Lower lobe of right lung (tissue), 2 donors: ENCODE results near the gene AMN. TPM values are rescaled to one million over a fixed set of nuclear protein-coding genes. Genes with fewer than 3 reads are reported as not detected.

Source experiments
- ATAC-seq, 2 donors: fragments of 200-7000 bp; cut with Tn5 transposase; one replicate each; pipeline ENCODE4 v1.9.1; 2020 to 2022; ENCODE audit warnings: mild to moderate bottlenecking in 2 of 2, moderate library complexity in 2 of 2
- DNase-seq: peaks from one replicate; pipeline ENCODE4 v3.0.0-alpha.2; 2020
- H3K27ac ChIP-seq: fragments of 200-600 bp; one replicate; pipeline ENCODE4 v1.8.0; 2022
- H3K27me3 ChIP-seq: fragments of 200-600 bp; one replicate; pipeline ENCODE4 v1.8.0; 2022; ENCODE audit warnings: low read depth
- H3K36me3 ChIP-seq: fragments of 200-600 bp; one replicate; pipeline ENCODE4 v1.8.0; 2022; ENCODE audit warnings: mild to moderate bottlenecking
- H3K4me1 ChIP-seq: fragments of 200-600 bp; one replicate; pipeline ENCODE4 v1.8.0; 2022
- H3K4me3 ChIP-seq: fragments of 200-600 bp; one replicate; pipeline ENCODE4 v1.8.0; 2022; ENCODE audit warnings: mild to moderate bottlenecking
- H3K9me3 ChIP-seq: fragments of 200-600 bp; one replicate; pipeline ENCODE4 v1.8.0; 2022
- intact Hi-C: fragments of 100-400 bp; cut with DNase I; formaldehyde crosslinking; loops from one replicate; pipeline ENCODE4 v1.11.0; 2022
- total RNA-seq: library from RNA; stranded (reverse); fragmentation: NEBNext Ultra II Directional; extraction: Animal tissue kit (Norgen Biotek cat#: 25700); gene quantifications from one replicate; pipeline ENCODE4 v1.2.1, GENCODE V29; 2021
- TF ChIP-seq, protein P1 (sequence below): fragments of 200-600 bp; IDR thresholded peaks from one replicate; pipeline ENCODE4 v1.8.0; 2022; ENCODE audit warnings: antibody characterized with exemption, mild to moderate bottlenecking
- donor health status: DM: no; HTN: yes; CAD: no; lungs with severe emphysema.

Gene AMN
- total RNA-seq, 1 donor from 2014 or later, result 13.7 TPM

DNA sequence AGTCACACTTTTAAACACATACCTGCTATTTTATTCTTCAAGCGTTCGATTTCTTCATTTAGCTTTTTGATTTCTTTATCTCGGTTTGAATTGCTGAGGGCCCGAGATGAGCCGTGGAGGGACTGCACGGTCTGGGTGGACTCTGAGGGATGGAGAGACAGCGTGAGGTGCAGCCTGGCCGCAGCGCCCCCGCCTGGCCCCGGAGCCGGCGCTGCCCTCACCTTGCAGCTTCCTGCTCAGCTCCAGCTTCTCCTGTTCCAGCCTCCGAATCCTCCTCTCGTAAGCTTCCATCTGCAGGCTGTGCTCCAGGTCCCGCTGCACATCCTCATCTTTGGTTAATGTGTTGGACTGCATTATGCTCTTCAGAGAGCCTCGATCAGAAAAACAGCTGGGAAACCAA, 53.2 kb downstream of the AMN start:
- TF ChIP-seq, protein P1, sequence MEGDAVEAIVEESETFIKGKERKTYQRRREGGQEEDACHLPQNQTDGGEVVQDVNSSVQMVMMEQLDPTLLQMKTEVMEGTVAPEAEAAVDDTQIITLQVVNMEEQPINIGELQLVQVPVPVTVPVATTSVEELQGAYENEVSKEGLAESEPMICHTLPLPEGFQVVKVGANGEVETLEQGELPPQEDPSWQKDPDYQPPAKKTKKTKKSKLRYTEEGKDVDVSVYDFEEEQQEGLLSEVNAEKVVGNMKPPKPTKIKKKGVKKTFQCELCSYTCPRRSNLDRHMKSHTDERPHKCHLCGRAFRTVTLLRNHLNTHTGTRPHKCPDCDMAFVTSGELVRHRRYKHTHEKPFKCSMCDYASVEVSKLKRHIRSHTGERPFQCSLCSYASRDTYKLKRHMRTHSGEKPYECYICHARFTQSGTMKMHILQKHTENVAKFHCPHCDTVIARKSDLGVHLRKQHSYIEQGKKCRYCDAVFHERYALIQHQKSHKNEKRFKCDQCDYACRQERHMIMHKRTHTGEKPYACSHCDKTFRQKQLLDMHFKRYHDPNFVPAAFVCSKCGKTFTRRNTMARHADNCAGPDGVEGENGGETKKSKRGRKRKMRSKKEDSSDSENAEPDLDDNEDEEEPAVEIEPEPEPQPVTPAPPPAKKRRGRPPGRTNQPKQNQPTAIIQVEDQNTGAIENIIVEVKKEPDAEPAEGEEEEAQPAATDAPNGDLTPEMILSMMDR, result no peak
- DNase-seq (no peak), ATAC-seq (no peak)
- no peaks in the 10 kb centered on the region for H3K27me3 ChIP-seq
- no peaks in the 10 kb centered on the region for H3K4me1 ChIP-seq
- no peaks in the 10 kb centered on the region for H3K9me3 ChIP-seq
- H3K36me3 ChIP-seq, result peaks cover 100% of the 10 kb centered on the region
- intact Hi-C loops, result no loop called here
- no peak overlapping the region for H3K27ac ChIP-seq
- no peak overlapping the region for H3K4me3 ChIP-seq

DNA sequence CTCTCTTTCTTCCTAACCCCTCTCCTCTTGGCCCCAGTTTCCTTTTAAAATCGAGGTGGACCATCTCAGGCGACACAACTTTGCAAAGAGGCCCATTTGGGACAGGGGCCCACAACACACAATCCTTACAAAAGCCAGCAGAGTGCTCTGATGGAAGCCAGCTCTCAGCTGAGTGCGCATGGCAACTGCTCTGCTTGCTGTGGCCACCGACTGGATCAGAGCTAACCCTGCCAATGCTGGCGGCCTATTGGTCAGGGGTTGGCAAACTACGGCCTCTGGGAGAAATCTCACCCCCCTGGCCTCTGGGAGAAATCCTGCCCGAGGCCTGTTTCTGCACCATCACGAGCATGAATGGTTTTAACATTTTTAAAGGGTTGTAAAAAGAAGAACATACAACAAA, 55.0 kb downstream of the AMN start:
- Histone ChIP-seq H3K4me1 (no peaks in the 10 kb centered on the region), H3K36me3 (peaks cover 100% of the 10 kb centered on the region), H3K9me3 (no peaks in the 10 kb centered on the region), H3K4me3 (no peak overlapping the region), H3K27me3 (no peaks in the 10 kb centered on the region), H3K27ac (no peak overlapping the region)
- TF ChIP-seq, protein P1, result no peak
- ATAC-seq, result no peak
- DNase-seq, result no peak
- intact Hi-C loops, result no loop called here

DNA sequence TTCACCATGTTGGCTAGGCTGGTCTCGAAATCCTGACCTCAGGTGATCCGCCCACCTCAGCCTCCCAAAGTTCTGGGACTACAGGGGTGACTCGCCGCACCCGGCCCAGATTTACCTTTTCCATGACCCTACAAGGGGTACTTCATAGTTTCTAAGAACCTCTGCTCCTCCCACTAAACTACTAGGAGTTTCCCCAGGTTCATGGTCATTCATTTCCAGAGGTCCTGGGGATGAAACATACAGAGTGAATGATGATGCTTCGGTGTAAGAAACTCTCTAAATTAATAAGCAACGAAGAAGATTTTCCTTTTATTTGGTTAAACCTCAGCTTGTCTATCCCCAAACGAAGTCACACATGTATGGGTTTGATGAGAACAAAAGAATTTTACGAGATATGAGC, 56.9 kb downstream of the AMN start:
- H3K4me1 ChIP-seq, result no peaks in the 10 kb centered on the region
- no peaks in the 10 kb centered on the region for H3K9me3 ChIP-seq
- DNase-seq (no peak), ATAC-seq (no peak)
- H3K27me3 ChIP-seq, result no peaks in the 10 kb centered on the region
- no peak overlapping the region for H3K27ac ChIP-seq
- peaks cover 100% of the 10 kb centered on the region for H3K36me3 ChIP-seq
- TF ChIP-seq, protein P1, result no peak
- intact Hi-C loops, result no loop called here
- H3K4me3 ChIP-seq, result no peak overlapping the region

DNA sequence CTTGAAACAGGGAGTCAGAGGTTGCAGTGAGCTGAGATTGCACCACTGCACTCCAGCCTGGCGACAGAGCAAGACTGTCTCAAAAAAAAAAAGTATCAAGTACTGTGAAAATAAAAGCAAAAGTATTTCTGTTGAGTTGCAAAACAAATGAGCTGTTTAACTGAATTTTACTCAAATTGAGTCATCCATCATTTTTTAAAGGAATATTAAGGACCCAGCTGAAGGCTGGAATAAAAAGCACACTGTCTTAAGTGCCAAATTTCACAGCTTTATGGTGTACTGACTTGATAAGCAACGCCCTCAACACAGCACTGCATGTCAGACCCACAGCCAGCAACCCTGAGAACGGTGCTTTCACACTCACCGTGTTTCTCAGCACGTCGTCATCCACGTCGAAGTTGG, 57.9 kb downstream of the AMN start:
- TF ChIP-seq, protein P1, result no peak
- Histone ChIP-seq H3K4me3 (no peak overlapping the region), H3K36me3 (peaks cover 97% of the 10 kb centered on the region), H3K27ac (no peak overlapping the region), H3K4me1 (no peaks in the 10 kb centered on the region), H3K9me3 (no peaks in the 10 kb centered on the region), H3K27me3 (no peaks in the 10 kb centered on the region)
- intact Hi-C loops, result no loop called here
- DNase-seq (no peak), ATAC-seq (no peak)

Other genes starting within 250 kb of the AMN start
- 19.7 TPM for gene TRAF3, start 145.2 kb upstream of the AMN start, total RNA-seq
- 114 TPM for gene CDC42BPB, start 134.9 kb downstream of the AMN start, total RNA-seq
- not detected for gene LBHD2, start 161.5 kb downstream of the AMN start, total RNA-seq
- 3.6 TPM for gene EXOC3L4, start 172.1 kb downstream of the AMN start, total RNA-seq
- 254 TPM for gene TNFAIP2, start 200.8 kb downstream of the AMN start, total RNA-seq